IMR-90 (cell line): Measurements from ENCODE around the gene ILF3.

ENCODE experiments used
- CTCF ChIP-seq: conservative IDR thresholded peaks from 2 replicates; pipeline ENCODE4 v1.5.1; 2012; ENCODE audit warnings: mild to moderate bottlenecking, low read depth, low read length, improper control_type of control experiment
- POLR2A ChIP-seq: IDR thresholded peaks from 2 replicates; pipeline ENCODE4 v1.6.1; 2012; ENCODE audit warnings: mild to moderate bottlenecking, low read depth, low read length
- RFX5 ChIP-seq: IDR thresholded peaks from 2 replicates; pipeline ENCODE4 v1.8.0; 2012; ENCODE audit warnings: low read depth, mild to moderate bottlenecking, low read length, moderate library complexity
- TF ChIP-seq, protein P1 (sequence below): fragments of 150-350 bp; IDR thresholded peaks from 2 replicates; pipeline ENCODE4 v1.6.1; 2016; ENCODE audit warnings: low read depth, mild to moderate bottlenecking, low read length, moderate library complexity, borderline replicate concordance
- TF ChIP-seq, protein P2 (sequence below): fragments of 150-350 bp; IDR thresholded peaks from 2 replicates; pipeline ENCODE4 v1.6.1; 2017; ENCODE audit warnings: mild to moderate bottlenecking, antibody characterized with exemption, low read length, low read depth

- no peak for TF ChIP-seq CTCF
- TF ChIP-seq, protein P1, sequence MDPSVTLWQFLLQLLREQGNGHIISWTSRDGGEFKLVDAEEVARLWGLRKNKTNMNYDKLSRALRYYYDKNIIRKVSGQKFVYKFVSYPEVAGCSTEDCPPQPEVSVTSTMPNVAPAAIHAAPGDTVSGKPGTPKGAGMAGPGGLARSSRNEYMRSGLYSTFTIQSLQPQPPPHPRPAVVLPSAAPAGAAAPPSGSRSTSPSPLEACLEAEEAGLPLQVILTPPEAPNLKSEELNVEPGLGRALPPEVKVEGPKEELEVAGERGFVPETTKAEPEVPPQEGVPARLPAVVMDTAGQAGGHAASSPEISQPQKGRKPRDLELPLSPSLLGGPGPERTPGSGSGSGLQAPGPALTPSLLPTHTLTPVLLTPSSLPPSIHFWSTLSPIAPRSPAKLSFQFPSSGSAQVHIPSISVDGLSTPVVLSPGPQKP: no peak
- no peak for TF ChIP-seq POLR2A
- TF ChIP-seq RFX5: no peak
- TF ChIP-seq, protein P2, sequence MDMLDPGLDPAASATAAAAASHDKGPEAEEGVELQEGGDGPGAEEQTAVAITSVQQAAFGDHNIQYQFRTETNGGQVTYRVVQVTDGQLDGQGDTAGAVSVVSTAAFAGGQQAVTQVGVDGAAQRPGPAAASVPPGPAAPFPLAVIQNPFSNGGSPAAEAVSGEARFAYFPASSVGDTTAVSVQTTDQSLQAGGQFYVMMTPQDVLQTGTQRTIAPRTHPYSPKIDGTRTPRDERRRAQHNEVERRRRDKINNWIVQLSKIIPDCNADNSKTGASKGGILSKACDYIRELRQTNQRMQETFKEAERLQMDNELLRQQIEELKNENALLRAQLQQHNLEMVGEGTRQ: no peak
Observed at GRCh38 chr19:10648360-10648759, 5.8 kb upstream of the ILF3 start.
